HG02943 (cell line): ENCODE data around the gene DCHS2.

Source experiments
- ATAC-seq: cut with Tn5 transposase; IDR thresholded peaks from one replicate; pipeline ENCODE4 v1.9.1; 2021; ENCODE audit warnings: mild to moderate bottlenecking, low read depth, moderate library complexity; ENCODE audit not compliant: unreplicated experiment

The DCHS2 gene

GRCh38 chr4:154399259-154399974 is 92.2 kb downstream of the DCHS2 start:
- no peak for ATAC-seq

- no peak for ATAC-seq
Measured at GRCh38 chr4:154390324-154390723, 101.3 kb downstream of the DCHS2 start.

GRCh38 chr4:154389148-154389547 is 102.5 kb downstream of the DCHS2 start:
- no peak for ATAC-seq

- ATAC-seq = no peak
Measured at GRCh38 chr4:154384012-154384411, 107.6 kb downstream of the DCHS2 start.

GRCh38 chr4:154376486-154376885 is 115.1 kb downstream of the DCHS2 start:
- no peak for ATAC-seq

GRCh38 chr4:154368060-154368459 is 123.5 kb downstream of the DCHS2 start:
- peak; percentile 66 for ATAC-seq

- peak; percentile 37 for ATAC-seq
Measured at GRCh38 chr4:154367659-154368058, 123.9 kb downstream of the DCHS2 start.

- ATAC-seq = no peak
Measured at GRCh38 chr4:154366956-154367355, 124.6 kb downstream of the DCHS2 start.

- no peak for ATAC-seq
Measured at GRCh38 chr4:154364066-154364845, 127.3 kb downstream of the DCHS2 start.

GRCh38 chr4:154361450-154361849 is 130.1 kb downstream of the DCHS2 start:
- ATAC-seq = peak; percentile 51

- ATAC-seq = no peak
Measured at GRCh38 chr4:154360491-154360890, 131.1 kb downstream of the DCHS2 start.

GRCh38 chr4:154354883-154355282 is 136.7 kb downstream of the DCHS2 start:
- ATAC-seq = no peak

- ATAC-seq = no peak
Measured at GRCh38 chr4:154349829-154350228, 141.8 kb downstream of the DCHS2 start.

GRCh38 chr4:154348657-154349056 is 142.9 kb downstream of the DCHS2 start:
- no peak for ATAC-seq

- ATAC-seq = no peak
Measured at GRCh38 chr4:154345359-154345758, 146.2 kb downstream of the DCHS2 start.

GRCh38 chr4:154344686-154345085 is 146.9 kb downstream of the DCHS2 start:
- no peak for ATAC-seq

GRCh38 chr4:154343651-154344050 is 147.9 kb downstream of the DCHS2 start:
- no peak for ATAC-seq

- ATAC-seq = no peak
Measured at GRCh38 chr4:154341448-154341847, 150.2 kb downstream of the DCHS2 start.

- ATAC-seq = no peak
Measured at GRCh38 chr4:154335588-154335987, 156.0 kb downstream of the DCHS2 start.

GRCh38 chr4:154332681-154333421 is 158.7 kb downstream of the DCHS2 start:
- peak; percentile 91 for ATAC-seq

GRCh38 chr4:154329939-154330338 is 161.7 kb downstream of the DCHS2 start:
- ATAC-seq = no peak
